Spleen (tissue), 7 donors: ENCODE measurements around the gene RNH1.
A peak's percentile ranks its signal among the peaks of the same experiment; 100 is the strongest.

ENCODE experiments used
- CTCF ChIP-seq, 11 experiments: fragments of 200-600 bp in 7 of 11; fragments of 450-650 bp in 4 of 11; sonication (generic) in 4 of 11; IDR thresholded peaks in 8 of 11; conservative IDR thresholded peaks in 3 of 11; 1 replicate in 7 of 11; 2 replicates in 4 of 11; pipeline versions ENCODE4 v1.4.0 to v1.8.0; 2016 to 2021; ENCODE audit warnings: antibody characterized with exemption in 11 of 11, inconsistent platforms in 4 of 11, mild to moderate bottlenecking in 1 of 11
- POLR2AphosphoS5 ChIP-seq, 3 donors: sonication (generic); formaldehyde crosslinking; IDR thresholded peaks; one replicate each; pipeline ENCODE4 v1.5.1; 2017; ENCODE audit warnings: antibody characterized with exemption in 3 of 3
- donor health status: DM: no; HTN: no; CAD: no; lungs with moderate emphysema.
- donor health status: DM: no; HTN: no; CAD: no.
- donor health status: DM: no; HTN: no; CAD: no.

DNA sequence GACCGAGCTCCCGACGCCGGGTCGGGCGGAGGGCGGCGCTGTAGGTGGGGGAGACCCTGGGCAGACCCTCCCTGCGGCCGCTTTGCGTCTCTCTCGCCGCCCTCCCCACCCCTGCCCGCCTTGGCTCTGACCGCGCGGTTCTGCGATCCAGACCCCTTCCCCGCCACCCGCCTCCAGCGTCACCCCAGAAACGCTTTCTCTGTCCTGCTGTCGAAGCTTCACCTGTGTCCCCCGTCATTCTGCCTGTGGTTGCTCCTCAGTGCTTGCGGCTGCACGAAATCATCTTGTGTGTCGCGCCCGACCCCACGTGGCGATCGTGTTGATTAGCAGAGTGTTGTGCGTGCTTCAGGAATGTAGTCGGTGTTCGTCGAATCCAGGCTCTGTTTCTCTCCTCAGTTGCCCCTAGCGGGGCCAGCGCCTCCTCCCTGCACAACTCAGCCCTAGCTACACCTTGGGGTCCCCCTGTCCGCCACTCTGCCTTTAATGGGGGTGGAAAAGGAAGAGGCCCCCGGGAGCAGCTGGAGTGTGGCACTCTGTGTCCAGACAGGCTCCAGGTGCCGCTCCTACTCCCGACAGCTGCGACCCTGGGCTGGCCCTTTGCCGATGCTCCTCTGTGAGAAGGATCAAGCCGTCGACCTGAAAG lies 56.1 kb downstream of the RNH1 start:
- TF ChIP-seq CTCF (IDR thresholded peaks at IDR 0.05 in 8 of 11, conservative IDR thresholded peaks at IDR 0.05 in 3 of 11): peak in 6 of 11 experiments; percentile 33 to 50 (median 40)
- TF ChIP-seq POLR2AphosphoS5 (IDR thresholded peaks at IDR 0.05): peak in 2 of 3 donors; percentile 70 to 77
